ENCODE results near the gene ALPG.

GRCh38 chr2:232437195-232437571 lies 30.5 kb downstream of the ALPG start:
- no peak for TF ChIP-seq FOXA1 (IDR thresholded peaks at IDR 0.05; ENCODE audit: borderline replicate concordance)
- no peak for TF ChIP-seq ZNF589 (CRISPR knock-in tag; IDR thresholded peaks at IDR 0.05; ENCODE audit: low read depth)
- TF ChIP-seq MAX (CRISPR knock-in tag; IDR thresholded peaks at IDR 0.05), result no peak
- no peak for TF ChIP-seq ZZZ3 (IDR thresholded peaks at IDR 0.05)
- no peak for TF ChIP-seq JUN (IDR thresholded peaks at IDR 0.05; ENCODE audit: borderline replicate concordance, low read depth, low read length)
- no peak for TF ChIP-seq JUN (CRISPR knock-in tag; IDR thresholded peaks at IDR 0.05; ENCODE audit: borderline replicate concordance)
- TF ChIP-seq LARP7 (IDR thresholded peaks at IDR 0.05), result no peak
- no peak for TF ChIP-seq KDM1A (IDR thresholded peaks at IDR 0.05)
- no peak for TF ChIP-seq NFE2 (IDR thresholded peaks at IDR 0.05; ENCODE audit: low read depth)
- TF ChIP-seq TAF1 (IDR thresholded peaks at IDR 0.05; ENCODE audit: control insufficient read depth, extremely low read depth, insufficient read depth, low read length, severe bottlenecking), result no peak
- no peak for TF ChIP-seq PBX2 (CRISPR knock-in tag; IDR thresholded peaks at IDR 0.05; ENCODE audit: low read depth)
- TF ChIP-seq PBX2 (tag; conservative IDR thresholded peaks at IDR 0.05; ENCODE audit: low read depth), result no peak
- TF ChIP-seq TCF3 (CRISPR knock-in tag; IDR thresholded peaks at IDR 0.05), result no peak
- TF ChIP-seq ELK1 (CRISPR knock-in tag; IDR thresholded peaks at IDR 0.05), result no peak
